ENCODE results near the gene SZT2. TPM values are rescaled to one million over a fixed set of nuclear protein-coding genes. Genes with fewer than 3 reads are reported as not detected.

SZT2 gene
- total RNA-seq, 1 experiment from 2014 or later: 27.9 TPM

- Histone ChIP-seq H3K27ac (ENCODE audit: low read depth, low read length, poor library complexity, severe bottlenecking) (no peak overlapping the region), H3K4me3 (ENCODE audit: low read depth, low read length, poor library complexity, severe bottlenecking) (no peak overlapping the region)
- intact Hi-C loops (cut with micrococcal nuclease; ENCODE audit: unreplicated experiment): no loop called here
These were observed 52.4 kb downstream of the SZT2 start for GRCh38 chr1:43441894-43442637.

GRCh38 chr1:43442756-43443155, 53.1 kb downstream of the SZT2 start:
- BruUV-seq (replicated peaks): no TSS peak
- ChIA-PET POLR2A (ENCODE audit: low non-redundant PET) (no interaction called here), CTCF (no interaction called here)
- H3K27ac ChIP-seq (ENCODE audit: low read depth, low read length, poor library complexity, severe bottlenecking): no peak overlapping the region
- no peaks in the 10 kb centered on the region for H3K27me3 ChIP-seq (replicated peaks; ENCODE audit: insufficient read depth, low read depth, low read length, poor library complexity)
- intact Hi-C loops (cut with micrococcal nuclease; ENCODE audit: unreplicated experiment): no loop called here
- H3K4me1 ChIP-seq (ENCODE audit: insufficient read depth, low read length, poor library complexity, severe bottlenecking): no peaks in the 10 kb centered on the region
- no peaks in the 10 kb centered on the region for H3K9me3 ChIP-seq (ENCODE audit: low read depth, low read length, poor library complexity, severe bottlenecking)
- TF ChIP-seq CTCF (conservative IDR thresholded peaks at IDR 0.05; ENCODE audit: low read depth, low read length) (no peak), EZH2 (IDR thresholded peaks at IDR 0.05; ENCODE audit: borderline replicate concordance, low read depth, low read length, poor library complexity, severe bottlenecking) (no peak)
- no peak overlapping the region for H3K4me3 ChIP-seq (ENCODE audit: low read depth, low read length, poor library complexity, severe bottlenecking)
- H3K36me3 ChIP-seq (ENCODE audit: insufficient read depth, low read length, poor library complexity, severe bottlenecking): peaks cover 9% of the 10 kb centered on the region
- DNase-seq (ENCODE audit: low spot score): no peak

More at GRCh38 chr1:43441894-43442637, 52.4 kb downstream of the SZT2 start:
- TF ChIP-seq EZH2 (IDR thresholded peaks at IDR 0.05; ENCODE audit: borderline replicate concordance, low read depth, low read length, poor library complexity, severe bottlenecking): no peak
- no peak for TF ChIP-seq CTCF (conservative IDR thresholded peaks at IDR 0.05; ENCODE audit: low read depth, low read length)
- CTCF ChIA-PET: no interaction called here
- Histone ChIP-seq H3K36me3 (ENCODE audit: insufficient read depth, low read length, poor library complexity, severe bottlenecking) (peaks cover 3% of the 10 kb centered on the region), H3K9me3 (ENCODE audit: low read depth, low read length, poor library complexity, severe bottlenecking) (no peaks in the 10 kb centered on the region), H3K27me3 (replicated peaks; ENCODE audit: insufficient read depth, low read depth, low read length, poor library complexity) (no peaks in the 10 kb centered on the region), H3K4me1 (ENCODE audit: insufficient read depth, low read length, poor library complexity, severe bottlenecking) (no peaks in the 10 kb centered on the region)
- DNase-seq (ENCODE audit: low spot score): no peak
- BruUV-seq (replicated peaks): no TSS peak
- POLR2A ChIA-PET (ENCODE audit: low non-redundant PET): no interaction called here

- no TSS peak for BruUV-seq (replicated peaks)
- ChIA-PET POLR2A (ENCODE audit: low non-redundant PET) (interaction anchor here (0.5 kb wide), 1 partner anchor 318 kb away, joined by 3 read pairs; no protein-coding TSS in a partner anchor), CTCF (no interaction called here)
- Histone ChIP-seq H3K27ac (ENCODE audit: low read depth, low read length, poor library complexity, severe bottlenecking) (no peak overlapping the region), H3K27me3 (replicated peaks; ENCODE audit: insufficient read depth, low read depth, low read length, poor library complexity) (no peaks in the 10 kb centered on the region), H3K9me3 (ENCODE audit: low read depth, low read length, poor library complexity, severe bottlenecking) (no peaks in the 10 kb centered on the region), H3K4me3 (ENCODE audit: low read depth, low read length, poor library complexity, severe bottlenecking) (no peak overlapping the region), H3K4me1 (ENCODE audit: insufficient read depth, low read length, poor library complexity, severe bottlenecking) (no peaks in the 10 kb centered on the region), H3K36me3 (ENCODE audit: insufficient read depth, low read length, poor library complexity, severe bottlenecking) (peaks cover 16% of the 10 kb centered on the region)
- no peak for DNase-seq (ENCODE audit: low spot score)
- TF ChIP-seq EZH2 (IDR thresholded peaks at IDR 0.05; ENCODE audit: borderline replicate concordance, low read depth, low read length, poor library complexity, severe bottlenecking) (no peak), CTCF (conservative IDR thresholded peaks at IDR 0.05; ENCODE audit: low read depth, low read length) (no peak)
- intact Hi-C loops (cut with micrococcal nuclease; ENCODE audit: unreplicated experiment): no loop called here
These were observed 53.7 kb downstream of the SZT2 start for GRCh38 chr1:43443197-43443946.
